ENCODE data around the gene DENR.
"Not testable (repeated sequence)": the region's sequence is repeated elsewhere in the genome, so short reads cannot be mapped to it uniquely, and the experiment has no call there.

DNA sequence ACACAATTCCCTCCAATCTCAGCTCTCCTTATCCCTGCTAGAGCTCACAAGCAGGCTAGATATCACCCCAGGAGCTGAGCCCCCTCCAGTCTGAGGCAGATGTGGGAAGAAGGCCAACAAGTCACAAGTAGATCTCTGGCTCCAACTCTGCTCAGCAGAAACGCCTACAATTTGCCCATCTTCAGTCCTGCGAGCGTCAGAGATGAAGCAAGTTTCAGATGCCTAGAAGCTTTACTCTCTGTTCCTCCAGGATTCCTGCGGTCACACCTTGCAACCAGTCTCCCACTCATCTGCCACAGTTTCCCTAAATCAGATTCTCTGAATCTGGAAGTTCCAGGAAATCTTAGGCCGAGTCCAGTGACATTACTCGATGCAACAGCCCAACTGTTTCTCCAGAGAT lies 37.4 kb upstream of the DENR start:
- TF ChIP-seq POLR2A (IDR thresholded peaks at IDR 0.05; ENCODE audit: low read depth, low read length); POLR2AphosphoS5 (IDR thresholded peaks at IDR 0.05; ENCODE audit: low read depth, low read length); TAF1 (IDR thresholded peaks at IDR 0.05; ENCODE audit: low read depth, low read length); PAX5 (IDR thresholded peaks at IDR 0.05; ENCODE audit: insufficient read depth, low read length, severe bottlenecking): not testable (repeated sequence)
